HepG2 (cell line): ENCODE measurements around the gene CAPS. TPM values are rescaled to one million over a fixed set of nuclear protein-coding genes. Genes with fewer than 3 reads are reported as not detected.
A peak's percentile ranks its signal among the peaks of the same experiment; 100 is the strongest.

Experiments used
- ATAC-seq: fragments of 200-7000 bp; cut with Tn5 transposase; 3 replicates; pipeline ENCODE4 v1.9.1; 2020; ENCODE audit warnings: mild to moderate bottlenecking, moderate library complexity
- BruUV-seq: library from RNA; stranded (reverse); fragments of 400-500 nt; replicated peaks from 2 replicates; lab custom pipeline; 2021; lab: Mats Ljungman, UMichigan
- CTCF ChIA-PET: fragments of 300-600 bp; formaldehyde crosslinking; extraction: SDS; loops from one replicate; lab custom pipeline; 2021; ENCODE audit warnings: low total read pairs, inconsistent platforms, low intra/inter-chr PET ratio; lab: Yijun Ruan, JAX
- POLR2A ChIA-PET: fragments of 350-600 bp; sonication (Branson Sonifier 250); formaldehyde crosslinking; loops from one replicate; lab custom pipeline; 2020; ENCODE audit warnings: antibody characterized with exemption, inconsistent platforms; lab: Yijun Ruan, JAX
- DNase-seq: peaks from one replicate; pipeline ENCODE4 v3.0.0-alpha.2; 2015; ENCODE audit warnings: low spot score
- FAIRE-seq: peaks from 3 replicates; lab custom pipeline; 2011; peaks lifted over from hg19 to GRCh38; lab: Jason Lieb, UNC
- H2AFZ ChIP-seq: one replicate; pipeline ENCODE4 v1.6.1; 2011; ENCODE audit warnings: low read length, inconsistent platforms
- H3K27ac ChIP-seq: fragments of 300-600 bp; 3 replicates; pipeline ENCODE4 v1.8.0; 2011; ENCODE audit warnings: mixed run types, mild to moderate bottlenecking, mixed read lengths, low read length, inconsistent platforms; ENCODE audit not compliant: insufficient read depth; ENCODE audit errors: extremely low read length
- H3K27me3 ChIP-seq, 2 experiments: fragments of 200-600 bp in 1 of 2; 2 replicates in 1 of 2; 3 replicates in 1 of 2; pipeline versions ENCODE4 v1.6.0 to v1.8.0; 2011; ENCODE audit warnings: low read length in 2 of 2, mild to moderate bottlenecking in 2 of 2, moderate library complexity in 2 of 2, inconsistent platforms in 1 of 2; ENCODE audit not compliant: insufficient read depth in 2 of 2, control insufficient read depth in 1 of 2
- H3K36me3 ChIP-seq, 2 experiments: fragments of 200-600 bp in 1 of 2; replicated peaks in 1 of 2; 2 replicates in 1 of 2; 3 replicates in 1 of 2; pipeline versions ENCODE4 v1.5.1 to v1.8.0; 2011; ENCODE audit warnings: low read length in 2 of 2, inconsistent platforms in 1 of 2; ENCODE audit not compliant: insufficient read depth in 2 of 2, control insufficient read depth in 1 of 2
- H3K4me1 ChIP-seq: 2 replicates; pipeline ENCODE4 v1.5.1; 2012; ENCODE audit warnings: low read length, inconsistent platforms; ENCODE audit not compliant: insufficient read depth
- H3K4me2 ChIP-seq: 2 replicates; pipeline ENCODE4 v1.6.0; 2011; ENCODE audit warnings: low read depth, low read length, inconsistent platforms
- H3K4me3 ChIP-seq, 3 experiments: fragments of 200-600 bp in 1 of 3; sonication (generic), shearing (Covaris generic) in 1 of 3; replicated peaks in 1 of 3; 2 replicates each; pipeline ENCODE4 v1.5.1; 2011 to 2016; ENCODE audit warnings: low read length in 3 of 3, inconsistent platforms in 2 of 3, low read depth in 2 of 3, mild to moderate bottlenecking in 2 of 3, control low read depth in 1 of 3, mixed read lengths in 1 of 3; ENCODE audit not compliant: insufficient read depth in 1 of 3
- H3K79me2 ChIP-seq: one replicate; pipeline ENCODE4 v1.6.1; 2011; ENCODE audit warnings: low read length, inconsistent platforms; ENCODE audit not compliant: insufficient read depth
- H3K9ac ChIP-seq: 2 replicates; pipeline ENCODE4 v1.6.0; 2011; ENCODE audit warnings: mild to moderate bottlenecking, low read depth, low read length, inconsistent platforms; ENCODE audit not compliant: insufficient read depth
- H3K9me3 ChIP-seq: 2 replicates; pipeline ENCODE4 v1.5.1; 2012; ENCODE audit warnings: mild to moderate bottlenecking, low read length
- H4K20me1 ChIP-seq: 2 replicates; pipeline ENCODE4 v1.6.0; 2011; ENCODE audit warnings: inconsistent platforms, mild to moderate bottlenecking, low read length, moderate library complexity; ENCODE audit not compliant: insufficient read depth
- AGO1 ChIP-seq: fragments of 200-400 bp; formaldehyde crosslinking; IDR thresholded peaks from 2 replicates; pipeline ENCODE4 v1.6.1; 2017; ENCODE audit warnings: mild to moderate bottlenecking, low read depth, low read length, moderate library complexity; ENCODE audit not compliant: poor library complexity, severe bottlenecking
- AGO2 ChIP-seq: fragments of 200-400 bp; formaldehyde crosslinking; optimal IDR thresholded peaks from 2 replicates; pipeline ENCODE3; 2017; ENCODE audit warnings: mild to moderate bottlenecking, low read depth, low read length, moderate library complexity
- ATF4 ChIP-seq, 2 experiments: fragments of 450-650 bp in 1 of 2; sonication (generic) in 1 of 2; formaldehyde crosslinking; IDR thresholded peaks; 2 replicates each; pipeline versions ENCODE4 v1.5.0 to v1.8.0; 2020 to 2022; ENCODE audit warnings: mild to moderate bottlenecking in 1 of 2, missing genetic modification reagents in 1 of 2
- REST ChIP-seq, 2 experiments: IDR thresholded peaks; 2 replicates each; pipeline ENCODE4 v1.6.1; 2011 to 2012; ENCODE audit warnings: low read length in 2 of 2, borderline replicate concordance in 1 of 2, low read depth in 1 of 2, mild to moderate bottlenecking in 1 of 2, moderate library complexity in 1 of 2
- ZNF33A ChIP-seq: sonication (generic); formaldehyde crosslinking; IDR thresholded peaks from 2 replicates; pipeline ENCODE4 v1.5.1; 2020; ENCODE audit warnings: missing genetic modification reagents, mild to moderate bottlenecking, moderate library complexity, borderline replicate concordance
- ZNF496 ChIP-seq: sonication (generic); formaldehyde crosslinking; IDR thresholded peaks from 2 replicates; pipeline ENCODE4 v1.8.1; 2023; ENCODE audit warnings: mild to moderate bottlenecking, moderate library complexity, missing genetic modification reagents; ENCODE audit not compliant: insufficient replicate concordance
- ZNF687 ChIP-seq: sonication (generic); formaldehyde crosslinking; IDR thresholded peaks from 2 replicates; pipeline ENCODE4 v1.5.1; 2020; ENCODE audit warnings: mild to moderate bottlenecking, missing genetic modification reagents, moderate library complexity
- WGBS: methylation state at CpG from one replicate; pipeline ENCODE4 v1.1.6; 2017; ENCODE audit warnings: low lambda C conversion rate; 5-methylcytosine and 5-hydroxymethylcytosine counted together
- in situ Hi-C: cut with HindIII; loops from 2 replicates; pipeline ENCODE4 v1.10.0; 2017; ENCODE audit warnings: low pct_unique_long_range_greater_than_20kb; ENCODE audit not compliant: extremely low pct_ligation_motif_present
- intact Hi-C: fragments of 100-400 bp; cut with micrococcal nuclease; formaldehyde crosslinking; loops from one replicate; pipeline ENCODE4 v1.10.0; 2022; ENCODE audit not compliant: unreplicated experiment
- polyA plus RNA-seq, 8 experiments: library from polyadenylated mRNA; depleted of rRNA in 3 of 8; stranded (reverse) in 7 of 8; unstranded in 1 of 8; fragments of >200 nt; fragmentation: Illumina TruSeq in 4 of 8; extraction: Trizol in 4 of 8; gene quantifications; 2 replicates each; pipeline versions ENCODE4 v1.2.1 to v1.2.3, GENCODE V29; 2011 to 2016; ENCODE audit warnings: low read depth in 4 of 8, missing spikeins in 1 of 8, mixed read lengths in 1 of 8; ENCODE audit not compliant: insufficient read depth in 1 of 8
- total RNA-seq, 5 experiments: library from RNA; depleted of rRNA; stranded (reverse); fragments of >200 nt; fragmentation: Illumina TruSeq; extraction: Trizol; gene quantifications; 2 replicates each; pipeline ENCODE4 v1.2.3, GENCODE V29; 2016; ENCODE audit warnings: low read depth in 1 of 5

CAPS gene
- total and polyA plus RNA-seq, 2 of the 13 experiments (the other 11 are each of a cell fraction or from before 2014, with no cell fraction given), result 3.1 TPM

- peaks cover 89% of the 10 kb centered on the region for H3K79me2 ChIP-seq
- ChIA-PET CTCF (no interaction called here), POLR2A (no interaction called here)
- peak; percentile 61 for TF ChIP-seq ZNF687 (CRISPR knock-in tag)
- TF ChIP-seq ZNF33A (CRISPR knock-in tag), result no peak
- TF ChIP-seq REST (IDR thresholded peaks at IDR 0.05; ENCODE audit: borderline replicate concordance in 1 of 2, low read depth in 1 of 2, low read length in 2 of 2), result no peak
- peak; percentile 29 for TF ChIP-seq AGO1
- TF ChIP-seq AGO2, result peak; percentile 41
- no peak for TF ChIP-seq ATF4 (CRISPR knock-in tag; IDR thresholded peaks at IDR 0.05)
- TF ChIP-seq ZNF496 (CRISPR knock-in tag), result no peak
- peak overlapping the region; percentile 12; the same call in 1 of the 2 replicates for H3K9ac ChIP-seq
- BruUV-seq, result no TSS peak
- H3K4me2 ChIP-seq, result no peak overlapping the region
- intact Hi-C loops, result no loop called here
- ATAC-seq (no peak), DNase-seq (no peak), FAIRE-seq (no peak)
- H3K36me3 ChIP-seq, result peaks cover 0 to 7% of the 10 kb centered on the region in 2 experiments; a peak in 2 of 5 replicates
- peak overlapping the region; percentile 43 for H3K27ac ChIP-seq
- in situ Hi-C loops, result no loop called here
- H4K20me1 ChIP-seq, result no peaks in the 10 kb centered on the region
- H3K4me3 ChIP-seq, result no peak overlapping the region
- no peaks in the 10 kb centered on the region for H3K9me3 ChIP-seq
- peaks cover 100% of the 10 kb centered on the region for H3K4me1 ChIP-seq
- WGBS, result 98% methylated on average over 8 of the region's 10 CpGs
- H2AFZ ChIP-seq, result no peak overlapping the region
- no peaks in the 10 kb centered on the region for H3K27me3 ChIP-seq
Measured at GRCh38 chr19:5958851-5959122, 44.7 kb downstream of the CAPS start.
